GM19324 (cell line): ENCODE results near the gene CRIP1.

ENCODE experiments used
- ATAC-seq: cut with Tn5 transposase; IDR thresholded peaks from one replicate; pipeline ENCODE4 v1.9.1; 2021; ENCODE audit warnings: mild to moderate bottlenecking, moderate library complexity; ENCODE audit not compliant: unreplicated experiment, low FRiP score

Gene CRIP1

GRCh38 chr14:105480199-105480746, 6.4 kb upstream of the CRIP1 start:
- ATAC-seq = no peak

GRCh38 chr14:105480807-105481801, 5.6 kb upstream of the CRIP1 start:
- ATAC-seq = peak; percentile 52

GRCh38 chr14:105481886-105482457, 4.7 kb upstream of the CRIP1 start:
- ATAC-seq = peak; percentile 45

GRCh38 chr14:105482486-105483110, 4.1 kb upstream of the CRIP1 start:
- ATAC-seq = no peak

- no peak for ATAC-seq
Measured at GRCh38 chr14:105483300-105484068, 3.2 kb upstream of the CRIP1 start.

GRCh38 chr14:105484069-105484996, 2.4 kb upstream of the CRIP1 start:
- no peak for ATAC-seq

GRCh38 chr14:105484997-105485393, 1.7 kb upstream of the CRIP1 start:
- ATAC-seq = no peak

- ATAC-seq = no peak
Measured at GRCh38 chr14:105485739-105486162, 935 bp upstream of the CRIP1 start.

- ATAC-seq = no peak
Measured at GRCh38 chr14:105486974-105487448, 325 bp downstream of the CRIP1 start.

- ATAC-seq = no peak
Measured at GRCh38 chr14:105487449-105487985, 831 bp downstream of the CRIP1 start.

GRCh38 chr14:105487986-105488777, 1.5 kb downstream of the CRIP1 start:
- no peak for ATAC-seq

- no peak for ATAC-seq
Measured at GRCh38 chr14:105488781-105489541, 2.3 kb downstream of the CRIP1 start.

GRCh38 chr14:105489542-105490266, 3.0 kb downstream of the CRIP1 start:
- peak; percentile 2 for ATAC-seq

- ATAC-seq = peak; percentile 14
Measured at GRCh38 chr14:105490267-105490571, 3.5 kb downstream of the CRIP1 start.

GRCh38 chr14:105490572-105491365, 4.1 kb downstream of the CRIP1 start, which contains the start of gene TEDC1:
TEDC1 (plus strand) TSS chr14:105491246; CDS start chr14:105491376, 130 bp downstream.
- peak; percentile 76 for ATAC-seq
